DMS114 treated with DMSO at 0.1 percent for 48 hours (cell line): Measurements from ENCODE around the gene HMOX2.

Experiments used
- DNase-seq: peaks from one replicate; lab custom pipeline; 2025; ENCODE audit not compliant: unreplicated experiment; lab: John Stamatoyannopoulos, UW

The HMOX2 gene, protein sequence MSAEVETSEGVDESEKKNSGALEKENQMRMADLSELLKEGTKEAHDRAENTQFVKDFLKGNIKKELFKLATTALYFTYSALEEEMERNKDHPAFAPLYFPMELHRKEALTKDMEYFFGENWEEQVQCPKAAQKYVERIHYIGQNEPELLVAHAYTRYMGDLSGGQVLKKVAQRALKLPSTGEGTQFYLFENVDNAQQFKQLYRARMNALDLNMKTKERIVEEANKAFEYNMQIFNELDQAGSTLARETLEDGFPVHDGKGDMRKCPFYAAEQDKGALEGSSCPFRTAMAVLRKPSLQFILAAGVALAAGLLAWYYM

DNA sequence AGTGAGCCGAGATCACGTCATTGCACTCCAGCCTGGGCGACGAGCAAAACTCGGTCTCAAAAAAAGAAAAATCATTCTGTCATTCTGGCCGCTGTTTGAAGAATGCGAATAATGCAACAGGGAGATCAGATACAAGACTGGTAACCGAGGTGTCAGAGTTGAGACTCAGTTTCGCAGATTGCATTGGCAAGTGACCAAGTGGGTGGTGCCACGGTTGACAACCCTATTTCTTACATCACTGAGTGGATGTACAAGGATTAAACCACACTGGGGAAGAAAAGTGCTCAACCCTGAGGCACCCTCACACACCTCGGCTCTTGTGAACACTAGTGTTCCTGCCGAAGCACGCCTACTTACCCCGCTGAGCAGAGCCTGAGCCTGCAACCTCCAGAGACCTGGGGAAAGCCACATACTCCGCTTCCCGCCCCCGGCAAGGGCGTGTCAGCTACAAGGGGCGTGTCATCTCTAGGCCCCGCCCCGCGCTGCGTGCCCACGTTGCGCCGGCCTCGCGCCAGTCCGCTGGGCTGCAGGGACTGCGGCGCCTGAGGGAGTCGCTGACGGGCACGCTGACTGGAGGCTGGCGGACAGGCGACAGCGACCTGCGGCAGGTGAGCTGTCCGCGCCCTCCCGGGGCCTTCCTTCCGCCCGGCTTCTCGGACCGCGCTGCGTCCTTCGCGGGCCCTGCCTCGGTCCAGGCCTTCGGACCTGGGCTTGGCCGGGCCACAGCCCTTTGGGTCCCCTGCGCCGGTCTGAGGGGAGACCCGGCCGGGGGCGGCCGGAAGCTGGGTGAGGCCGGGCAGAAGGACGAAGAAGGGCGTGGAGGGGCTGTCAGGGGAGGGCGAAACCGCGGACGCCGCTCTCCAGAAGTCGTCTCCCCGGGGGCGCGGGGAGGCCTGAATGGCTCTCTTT is at the start of gene HMOX2:
HMOX2 (plus strand) TSS at position 519 of the 909 bp plus-strand sequence. CDS start 29,127 bp downstream, outside the sequence.
- DNase-seq: peak; percentile 72

DNA sequence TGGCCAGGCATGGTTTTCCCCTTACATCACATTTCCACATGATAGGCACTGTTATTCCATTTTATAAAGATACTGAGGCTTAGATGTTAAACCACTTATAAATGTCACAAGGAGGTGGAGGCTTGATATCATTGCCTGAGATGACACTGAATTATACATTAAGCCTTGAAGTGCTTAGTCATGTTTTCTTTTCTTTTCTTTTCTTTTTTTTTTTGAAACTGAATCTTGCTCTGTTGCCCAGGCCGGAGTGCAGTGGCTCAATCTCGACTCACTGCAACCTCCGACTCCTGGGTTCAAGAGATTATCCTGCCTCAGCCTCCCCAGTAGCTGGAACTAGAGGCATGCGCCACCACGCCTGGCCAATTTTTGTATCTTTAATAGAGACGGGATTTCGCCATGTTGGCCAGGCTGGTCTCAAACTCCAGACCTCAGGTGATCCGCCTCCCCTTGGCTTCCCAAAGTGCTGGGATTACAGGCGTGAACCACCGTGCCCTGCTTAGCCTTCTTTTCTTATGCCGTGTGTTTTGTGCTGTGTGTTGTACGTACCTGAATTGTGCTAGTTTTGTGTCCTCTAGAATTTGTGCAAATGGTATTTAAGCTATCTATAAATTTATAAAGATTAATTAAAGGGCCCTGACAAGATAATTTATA is 49.4 kb upstream of the HMOX2 start:
- DNase-seq: no peak

DNA sequence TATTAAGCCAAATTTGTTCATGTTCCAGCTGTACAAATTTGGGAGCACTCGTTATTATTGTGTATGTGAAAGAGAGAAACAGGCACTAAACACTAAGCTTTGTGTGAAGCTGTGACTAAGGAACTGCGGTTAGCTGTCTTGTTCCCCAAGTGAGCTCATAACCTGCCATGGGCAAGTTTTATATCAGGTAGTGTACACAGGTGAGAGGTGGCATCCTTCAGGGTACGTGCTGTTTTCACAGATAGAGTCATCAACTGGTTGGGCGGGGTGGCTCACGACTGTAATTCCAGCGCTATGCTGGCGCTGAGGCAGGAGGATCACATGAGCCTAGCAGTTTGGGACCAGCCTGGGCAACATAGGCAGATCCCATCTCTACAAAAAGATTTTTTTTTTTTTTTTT is 47.7 kb upstream of the HMOX2 start:
- DNase-seq: no peak

DNA sequence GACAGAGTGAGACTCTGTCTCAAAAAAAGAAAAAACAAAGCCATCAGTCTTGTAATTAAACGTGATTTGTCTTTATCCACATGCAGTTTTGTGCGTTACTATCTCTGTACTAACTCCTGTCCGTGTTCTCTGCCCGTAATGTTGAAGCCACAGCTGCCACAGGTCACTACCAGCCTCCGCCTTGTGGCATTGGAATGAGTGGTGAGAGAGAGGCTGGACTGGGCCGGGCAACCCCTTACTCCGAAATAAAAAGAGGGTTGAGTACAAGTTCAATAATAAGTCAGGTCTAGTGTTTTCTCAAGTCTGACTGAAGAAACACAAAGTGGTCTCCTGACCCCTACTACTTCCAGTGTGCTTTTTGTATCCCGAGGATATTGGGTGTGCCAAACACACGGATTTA is 45.2 kb upstream of the HMOX2 start:
- no peak for DNase-seq

DNA sequence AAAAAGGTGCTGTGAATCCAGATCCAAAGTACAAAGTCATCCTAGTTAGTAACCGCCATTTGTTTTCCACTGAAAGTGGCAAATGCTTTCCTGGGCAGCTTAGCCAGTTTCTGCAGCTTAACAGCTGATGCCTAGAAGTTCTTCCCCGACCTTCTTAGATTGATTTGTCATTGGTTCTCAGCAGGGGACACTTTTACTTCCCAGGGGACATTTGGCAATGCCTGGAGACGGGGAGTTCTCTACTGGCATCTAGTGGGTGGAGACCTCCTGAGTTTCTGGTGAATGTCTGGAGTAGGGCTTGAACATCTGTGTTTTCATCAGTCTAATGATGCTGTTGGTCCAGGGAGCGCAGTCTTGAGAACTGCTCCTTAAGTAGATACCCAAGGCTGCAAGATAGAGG is 43.0 kb upstream of the HMOX2 start:
- DNase-seq: no peak

DNA sequence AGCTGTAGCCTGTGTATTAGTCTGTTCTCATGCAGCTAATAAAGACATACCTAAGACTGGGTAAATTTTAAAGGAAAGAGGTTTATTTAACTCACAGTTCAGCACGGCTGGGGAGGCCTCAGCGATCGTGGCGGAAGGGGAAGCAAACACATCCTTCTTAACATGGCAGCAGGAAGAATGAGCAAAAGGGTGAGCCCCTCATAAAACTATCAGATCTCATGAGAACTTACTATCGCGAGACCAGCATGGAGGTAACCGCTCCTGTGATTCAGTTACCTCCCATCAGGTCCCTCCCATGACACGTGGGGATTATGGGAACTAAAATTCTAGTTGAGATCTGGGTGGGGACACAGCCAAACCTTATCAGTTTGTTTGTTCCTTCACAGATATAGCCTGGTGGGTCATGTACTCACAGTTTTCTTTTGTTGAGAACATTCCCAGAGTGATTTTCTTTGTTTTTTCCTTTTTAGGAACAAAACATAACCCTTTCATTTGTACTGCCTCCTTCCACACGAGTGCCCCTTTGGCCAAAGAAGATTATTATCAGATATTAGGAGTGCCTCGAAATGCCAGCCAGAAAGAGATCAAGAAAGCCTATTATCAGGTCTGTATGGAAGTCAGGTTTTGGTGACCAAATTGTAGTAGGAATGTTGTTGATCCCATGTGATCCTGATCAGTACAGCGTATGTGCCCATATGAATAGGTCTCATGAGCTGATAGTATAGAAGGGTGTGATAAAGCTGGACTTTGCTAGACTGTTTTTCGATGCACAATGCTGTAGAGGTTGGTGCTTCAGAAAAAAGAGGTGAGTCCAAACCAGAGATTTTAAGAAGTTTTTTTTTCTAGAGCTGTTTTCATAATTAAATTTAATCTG is 42.0 kb upstream of the HMOX2 start:
- no peak for DNase-seq

DNA sequence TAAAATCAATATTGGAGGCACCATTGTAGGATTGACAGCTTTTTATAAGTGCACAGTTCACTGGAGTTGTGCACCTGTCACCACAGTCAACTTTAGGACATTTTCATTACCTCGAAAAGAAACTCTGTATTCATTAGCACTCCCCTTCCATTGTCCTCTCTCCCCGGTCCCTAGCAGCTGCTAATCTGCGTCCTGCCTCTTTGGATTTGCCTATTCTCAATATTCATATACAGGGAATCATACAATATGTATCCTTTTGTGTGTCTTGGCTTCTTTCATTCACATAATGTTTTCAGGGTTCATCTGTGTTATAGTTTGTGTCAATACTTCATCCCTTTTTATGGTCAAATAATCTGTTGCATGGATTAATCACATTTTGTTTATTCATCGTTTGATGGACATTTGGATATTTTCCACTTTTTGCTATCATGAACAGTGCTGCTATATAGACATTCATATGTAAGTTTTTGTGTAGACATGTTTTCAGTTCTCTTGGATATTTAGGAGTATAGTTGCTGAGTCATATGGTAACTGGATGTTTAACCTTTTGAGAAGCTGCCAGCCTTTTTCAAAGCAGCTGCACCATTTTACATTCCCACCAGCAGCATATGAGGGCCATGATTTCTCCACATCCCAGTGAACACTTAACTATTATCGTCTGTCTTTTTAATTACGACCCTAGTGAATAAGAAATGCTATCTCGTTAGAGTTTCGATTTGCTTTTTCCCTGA is 40.7 kb upstream of the HMOX2 start:
- no peak for DNase-seq

DNA sequence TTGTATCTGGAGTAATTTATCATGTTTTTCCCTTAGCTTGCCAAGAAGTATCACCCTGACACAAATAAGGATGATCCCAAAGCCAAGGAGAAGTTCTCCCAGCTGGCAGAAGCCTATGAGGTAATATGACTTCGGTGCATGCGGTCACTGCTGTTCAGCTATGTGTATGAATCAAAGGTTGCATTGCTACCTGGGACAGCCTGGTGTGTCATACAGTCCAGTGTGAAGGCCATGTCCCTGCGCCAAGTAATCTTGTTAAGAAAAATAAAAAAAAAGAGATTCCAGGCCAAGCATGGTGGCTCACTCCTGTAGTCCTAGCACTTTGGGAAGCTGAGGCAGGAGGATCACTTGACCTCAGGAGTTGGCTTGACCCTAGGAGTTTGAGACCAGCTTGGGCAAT is 38.8 kb upstream of the HMOX2 start:
- no peak for DNase-seq

DNA sequence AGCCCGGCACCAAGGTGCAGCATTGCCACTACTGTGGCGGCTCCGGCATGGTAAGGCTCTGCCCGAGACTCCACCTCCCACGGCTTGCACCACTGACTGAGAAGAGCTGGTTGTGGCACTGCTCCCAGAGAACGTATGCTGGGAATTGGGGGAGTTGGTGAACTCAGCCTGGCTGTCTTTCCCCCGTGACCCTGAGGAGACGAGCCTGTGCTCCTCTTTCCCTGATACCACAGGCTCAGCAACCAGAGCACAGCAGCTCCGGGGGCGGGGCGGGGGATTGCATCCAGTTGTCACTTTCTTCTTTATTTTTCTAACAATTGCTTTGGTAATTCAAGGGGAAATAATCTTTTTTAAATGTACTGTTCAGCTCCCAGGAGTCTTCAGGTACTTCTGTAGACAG is 33.8 kb upstream of the HMOX2 start:
- DNase-seq: no peak

DNA sequence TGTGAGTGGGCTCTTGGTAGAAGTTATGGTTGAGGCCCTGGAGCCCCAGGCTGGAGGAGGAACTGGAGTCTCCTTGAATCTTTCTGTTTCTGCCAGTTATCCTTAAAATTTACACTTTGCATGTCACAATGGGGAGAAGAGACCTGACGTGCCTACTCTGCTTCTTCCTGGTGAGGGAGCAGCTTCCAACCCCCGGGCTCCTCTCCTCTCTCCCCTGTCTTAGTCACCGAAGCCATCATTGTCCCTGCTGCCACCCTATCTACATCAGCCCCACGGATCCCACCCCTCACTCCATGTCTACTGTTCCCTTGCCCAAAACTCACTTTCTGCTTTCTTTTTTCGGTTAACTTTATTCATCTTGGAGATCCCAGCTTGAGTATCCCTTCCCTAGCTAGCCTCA is 32.9 kb upstream of the HMOX2 start:
- DNase-seq: no peak

DNA sequence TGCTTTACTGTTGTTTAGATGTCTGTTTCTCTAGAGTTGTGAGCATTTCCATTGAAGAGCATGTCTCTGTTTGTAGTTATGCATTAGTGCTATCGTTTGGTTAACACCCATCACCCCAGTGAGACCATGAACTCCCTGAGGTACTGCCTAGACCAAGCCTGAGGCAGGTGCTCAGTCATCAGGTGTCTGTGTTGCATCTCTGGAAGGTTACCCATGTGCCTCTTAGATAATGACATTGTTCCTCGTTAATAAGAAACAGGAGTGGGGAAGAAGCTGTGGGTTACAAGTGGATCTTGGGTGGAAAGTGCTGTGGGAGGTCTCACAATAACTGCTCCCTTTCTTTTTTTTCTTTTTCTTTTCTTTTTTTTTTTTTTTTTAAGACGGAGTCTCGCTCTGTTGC is 32.2 kb upstream of the HMOX2 start:
- DNase-seq: no peak

DNA sequence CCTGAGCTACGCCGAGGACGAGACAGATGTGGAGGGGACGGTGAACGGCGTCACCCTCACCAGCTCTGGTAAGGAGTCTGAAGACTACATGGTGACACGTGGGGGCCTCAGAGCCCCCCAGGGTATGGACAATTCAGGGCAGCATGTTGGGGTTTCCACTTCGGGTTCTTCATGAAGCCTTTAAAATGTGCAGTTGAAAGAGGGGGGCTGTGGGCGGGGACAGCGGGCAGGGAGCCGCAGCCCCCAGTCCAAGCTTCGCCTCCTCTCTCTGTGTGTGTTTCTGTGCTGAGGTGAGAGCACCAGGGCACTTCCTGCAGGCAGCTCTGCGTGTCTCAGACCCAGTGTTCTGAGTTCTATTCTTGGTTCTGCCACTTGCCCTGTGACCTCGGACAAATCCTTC is 25.8 kb upstream of the HMOX2 start:
- no peak for DNase-seq

DNA sequence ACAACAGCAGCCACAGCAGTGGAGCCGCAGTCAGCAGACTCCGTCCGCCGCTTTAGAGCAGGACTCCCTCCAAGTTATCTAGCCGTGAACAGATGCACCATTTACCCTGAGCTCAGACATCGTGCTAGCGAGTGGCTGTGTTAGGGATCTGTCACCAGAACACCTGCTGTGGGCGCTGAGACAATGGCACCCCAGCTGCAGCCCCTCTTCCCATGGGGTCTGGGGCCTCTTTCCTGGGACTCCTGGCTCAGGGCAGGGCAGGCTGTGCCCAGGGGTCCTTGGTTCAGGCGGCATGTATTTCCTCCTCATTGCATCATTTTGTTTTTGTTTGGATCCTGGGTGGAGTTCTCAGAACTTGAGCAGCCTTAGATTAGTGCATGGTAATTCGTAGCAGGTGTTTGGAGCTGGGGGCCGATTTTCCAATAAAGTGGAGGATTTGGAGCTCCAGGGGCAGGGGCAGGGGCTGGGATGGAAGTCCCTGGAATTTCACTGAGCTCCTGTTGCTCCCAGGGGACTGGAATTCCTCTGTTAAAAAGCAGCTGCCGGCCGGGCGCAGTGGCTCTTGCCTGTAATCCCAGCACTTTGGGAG is 25.2 kb upstream of the HMOX2 start:
- DNase-seq: no peak

DNA sequence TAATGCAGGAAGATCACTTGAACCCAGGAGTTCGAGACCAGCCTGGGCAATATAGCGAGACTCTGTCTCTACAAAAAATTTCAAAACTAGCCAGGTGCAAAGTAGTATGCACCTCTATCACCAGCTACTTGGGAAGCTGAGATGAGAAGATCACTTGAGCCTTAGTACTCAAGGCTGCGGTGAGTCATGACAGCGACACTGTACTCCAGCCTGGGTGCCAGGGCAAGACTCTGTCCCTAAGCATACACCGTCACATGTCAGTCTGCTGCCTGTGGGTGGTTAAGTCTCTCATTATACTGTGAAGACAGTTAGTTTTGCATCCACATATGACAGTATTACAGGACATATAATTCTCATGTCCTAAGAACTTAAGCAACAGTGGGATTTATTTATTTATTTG is 23.5 kb upstream of the HMOX2 start:
- DNase-seq: no peak

DNA sequence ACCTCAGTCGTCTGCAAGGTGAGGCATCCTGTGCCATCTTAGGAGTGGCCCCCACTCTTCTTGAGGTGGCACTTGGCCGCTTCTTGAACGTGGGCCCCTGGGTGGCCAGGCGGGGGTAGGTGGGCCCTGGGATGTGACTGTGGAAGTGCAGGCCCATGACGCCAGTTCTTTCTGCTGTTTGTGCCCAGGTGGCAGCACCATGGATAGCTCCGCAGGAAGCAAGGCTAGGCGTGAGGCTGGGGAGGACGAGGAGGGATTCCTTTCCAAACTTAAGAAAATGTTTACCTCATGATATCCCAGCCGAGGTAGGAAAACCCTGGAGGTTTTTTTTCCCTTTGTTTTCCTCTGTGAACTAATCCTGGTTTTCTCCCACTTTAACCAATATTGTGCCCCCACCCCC is 21.6 kb upstream of the HMOX2 start:
- DNase-seq: no peak

DNA sequence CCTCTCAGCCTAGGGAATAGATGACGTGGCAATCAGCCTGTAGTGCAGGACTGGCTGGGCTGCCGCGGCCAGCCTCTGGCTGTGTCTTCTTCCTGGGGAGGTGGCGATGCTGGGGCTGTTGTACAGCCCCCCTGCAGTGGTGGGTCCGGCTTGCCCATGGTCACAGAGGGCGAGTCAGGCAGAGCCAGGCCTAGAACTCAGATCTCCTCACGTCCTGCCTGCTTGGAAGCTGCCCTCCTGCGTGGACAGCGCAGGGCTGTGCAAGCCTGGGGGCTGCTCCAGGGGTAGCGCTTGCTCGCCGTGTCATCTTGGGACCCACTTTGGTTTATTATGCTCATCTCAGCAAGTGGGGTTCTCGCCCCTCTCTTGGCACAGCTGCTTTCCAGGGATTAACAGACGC is 21.1 kb upstream of the HMOX2 start:
- DNase-seq: no peak

DNA sequence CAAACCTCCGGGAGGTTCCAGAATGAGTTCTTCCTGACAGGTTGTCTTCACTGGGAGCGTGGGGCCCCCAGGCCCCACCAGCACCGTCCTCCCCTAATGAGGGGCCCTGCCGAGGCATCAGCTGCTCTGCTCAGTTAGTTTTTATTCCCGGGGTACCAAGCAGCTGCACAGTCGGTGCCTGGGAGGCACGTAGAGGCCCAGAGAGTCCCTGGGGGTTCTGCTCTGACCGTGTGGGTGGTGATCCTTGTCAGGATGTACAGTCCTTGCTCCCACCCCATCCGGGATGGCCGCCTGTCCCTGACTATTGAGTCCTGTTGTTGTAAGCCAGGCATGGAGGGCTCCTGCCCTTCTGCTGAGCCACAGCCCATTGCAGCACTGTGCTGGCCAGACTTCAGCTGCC is 20.2 kb upstream of the HMOX2 start:
- DNase-seq: no peak

DNA sequence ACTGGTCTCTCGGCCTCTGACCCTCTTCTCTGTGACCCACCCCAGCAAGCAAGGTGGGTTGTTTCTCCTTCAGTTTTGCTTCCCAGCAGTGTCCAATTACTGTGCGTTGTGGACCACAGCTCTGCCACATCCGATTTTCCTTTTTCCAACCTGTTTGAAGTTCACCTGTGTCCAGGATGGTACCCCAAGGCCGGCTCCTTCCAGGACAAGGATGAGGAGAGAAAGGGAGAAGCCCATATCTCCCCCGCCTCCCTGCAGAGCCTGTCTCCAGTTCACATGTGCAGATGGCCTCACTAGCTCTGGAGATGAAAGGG is 15.3 kb upstream of the HMOX2 start:
- no peak for DNase-seq

DNA sequence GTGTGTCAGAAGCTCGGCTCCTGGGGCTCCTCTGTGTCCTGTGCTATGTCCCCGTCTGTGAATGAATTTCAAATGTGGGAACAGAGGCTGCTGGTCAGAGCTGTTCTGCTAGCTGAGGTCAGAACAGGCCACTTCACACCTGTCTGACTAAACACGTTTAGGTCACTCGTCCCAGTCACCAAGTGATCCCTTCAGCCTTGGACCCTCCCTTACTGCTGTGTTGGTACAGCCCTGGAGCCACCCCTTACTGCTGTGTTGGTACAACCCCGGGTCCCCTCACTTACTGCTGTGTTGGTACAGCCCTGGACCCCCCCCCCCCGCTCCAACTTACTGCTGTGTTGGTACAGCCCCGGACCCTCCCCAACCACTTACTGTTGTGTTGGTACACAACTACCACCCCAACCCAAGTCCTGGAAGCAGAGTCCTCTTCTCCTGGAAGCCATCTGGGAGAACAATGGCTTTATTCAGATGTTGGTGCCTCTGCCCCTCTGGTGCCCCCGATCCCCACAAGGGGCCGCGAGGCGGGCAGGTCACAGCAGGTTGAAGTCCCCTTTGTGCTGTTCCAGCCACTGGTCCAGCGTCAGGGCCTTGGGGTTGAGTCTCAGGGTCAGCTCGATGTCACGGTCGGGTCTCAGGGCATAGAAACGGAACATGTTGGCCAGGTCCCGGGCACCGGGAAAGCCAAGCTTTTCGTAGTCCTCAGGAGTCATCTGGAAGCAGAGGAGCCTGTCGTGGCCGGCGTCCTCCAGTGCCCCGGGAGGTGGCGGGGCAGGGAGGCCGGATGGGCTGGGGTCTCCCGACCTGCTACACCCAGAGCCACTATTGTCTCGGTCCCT is 14.7 kb upstream of the HMOX2 start:
- peak; percentile 27 for DNase-seq
